ENCODE data around the gene ABCB11.

- TF ChIP-seq CTCF (IDR thresholded peaks at IDR 0.05) (no peak), MXI1 (IDR thresholded peaks at IDR 0.05; ENCODE audit: low read depth, low read length) (no peak), CHD2 (IDR thresholded peaks at IDR 0.05; ENCODE audit: low read length, partially characterized antibody) (no peak)
These were observed 138.8 kb downstream of the ABCB11 start for GRCh38 chr2:168892327-168892726.

Data from SK-N-SH (cell line).